Measurements from ENCODE around the gene A1BG. TPM values are rescaled to one million over a fixed set of nuclear protein-coding genes. Genes with fewer than 3 reads are reported as not detected.

Gene A1BG
- total RNA-seq, 1 experiment from 2014 or later = 47.4 TPM

DNA sequence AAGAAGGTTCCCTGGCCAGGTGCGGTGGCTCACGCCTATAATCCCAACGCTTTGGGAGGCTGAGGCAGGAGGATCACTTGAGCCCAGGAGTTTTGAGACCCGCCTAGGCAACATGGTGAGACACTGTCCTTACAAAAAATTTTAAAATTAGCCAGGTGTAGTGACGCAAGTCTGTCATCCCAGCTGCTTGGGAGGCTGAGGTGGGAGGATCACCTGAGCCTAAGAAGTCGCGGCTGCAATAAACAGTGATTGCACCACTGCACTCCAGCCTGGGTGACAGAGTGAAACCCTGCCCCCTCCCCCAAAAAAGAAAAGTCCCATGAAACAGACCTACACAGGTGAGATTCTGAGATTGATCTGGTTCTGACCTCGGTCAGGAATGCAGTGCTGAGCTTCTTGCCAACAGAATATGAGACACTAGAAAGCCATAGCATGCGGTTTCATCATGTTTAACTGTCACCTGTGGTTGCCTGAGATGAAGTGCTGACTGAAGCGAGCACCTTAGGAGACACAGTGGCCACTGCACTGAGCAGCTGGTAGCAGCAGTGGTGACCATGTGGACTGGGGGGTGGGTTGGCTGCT, 2.0 kb upstream of the A1BG start:
- TF ChIP-seq CTCF (IDR thresholded peaks at IDR 0.05) (no peak), TCF7L2 (IDR thresholded peaks at IDR 0.05; ENCODE audit: low read depth, low read length) (no peak), REST (IDR thresholded peaks at IDR 0.05; ENCODE audit: insufficient read depth in 1 of 2, low read depth in 2 of 2, low read length in 1 of 2) (no peak), SIN3A (IDR thresholded peaks at IDR 0.05; ENCODE audit: borderline replicate concordance, insufficient read depth, low read depth, low read length) (no peak), POLR2AphosphoS5 (IDR thresholded peaks at IDR 0.05; ENCODE audit: low read depth, low read length) (no peak)
- H3K4me3 ChIP-seq (ENCODE audit: low read depth in 2 of 2, low read length in 2 of 2) = no peak overlapping the region
- no TSS peak for BruUV-seq (replicated peaks)
- no peak for ATAC-seq
- POLR2A ChIA-PET = no interaction called here
- H3K4me1 ChIP-seq (ENCODE audit: control insufficient read depth, insufficient read depth, low read length) = no peaks in the 10 kb centered on the region
- CTCF ChIA-PET = no interaction called here
- no peak for DNase-seq (ENCODE audit: low read depth, low spot score)
- intact Hi-C loops (cut with micrococcal nuclease; ENCODE audit: unreplicated experiment) = no loop called here
- H3K9me3 ChIP-seq (ENCODE audit: control insufficient read depth, insufficient read depth, low read depth, low read length) = no peaks in the 10 kb centered on the region
- in situ Hi-C loops (cut with HindIII; ENCODE audit: low pct_unique_long_range_greater_than_20kb, low sequenced_read_pairs) = no loop called here
- H3K36me3 ChIP-seq (ENCODE audit: control insufficient read depth, insufficient read depth, low read length) = no peaks in the 10 kb centered on the region
- H3K27me3 ChIP-seq (ENCODE audit: control insufficient read depth, insufficient read depth, low read length) = no peaks in the 10 kb centered on the region
- no peak overlapping the region for H3K27ac ChIP-seq (ENCODE audit: low read length)

DNA sequence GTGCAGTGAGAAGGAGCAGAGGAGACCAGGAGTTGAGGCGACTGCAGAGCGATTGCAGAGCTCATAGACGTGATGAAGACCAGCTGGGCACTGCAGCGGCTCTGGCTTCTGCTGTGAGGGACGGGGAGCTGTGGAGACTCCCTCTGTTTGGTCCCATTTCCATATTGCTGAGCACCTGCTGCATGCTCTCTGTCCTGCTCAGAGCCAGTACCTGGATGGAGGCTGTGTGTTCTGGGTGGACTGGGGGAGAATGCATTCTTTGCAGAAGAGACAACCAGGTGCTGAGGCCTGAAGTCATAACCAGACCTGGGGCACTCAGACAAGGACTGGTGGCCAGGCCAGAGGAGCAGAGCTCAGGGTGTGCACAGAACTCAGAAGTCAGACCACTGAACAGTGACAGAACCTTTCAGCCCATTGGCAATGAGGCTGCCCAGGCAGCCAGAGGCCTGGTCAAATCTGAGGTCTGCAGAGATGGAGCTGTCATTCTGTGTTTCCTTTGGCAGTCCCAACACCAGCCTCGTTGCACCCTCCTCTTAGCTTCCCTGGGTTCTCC, 1.3 kb upstream of the A1BG start:
- Histone ChIP-seq H3K4me1 (ENCODE audit: control insufficient read depth, insufficient read depth, low read length) (no peaks in the 10 kb centered on the region), H3K27ac (ENCODE audit: low read length) (no peak overlapping the region), H3K4me3 (ENCODE audit: low read depth in 2 of 2, low read length in 2 of 2) (no peak overlapping the region), H3K9me3 (ENCODE audit: control insufficient read depth, insufficient read depth, low read depth, low read length) (no peaks in the 10 kb centered on the region), H3K27me3 (ENCODE audit: control insufficient read depth, insufficient read depth, low read length) (no peaks in the 10 kb centered on the region), H3K36me3 (ENCODE audit: control insufficient read depth, insufficient read depth, low read length) (no peaks in the 10 kb centered on the region)
- no peak for TF ChIP-seq CTCF (IDR thresholded peaks at IDR 0.05)
- no peak for TF ChIP-seq SIN3A (IDR thresholded peaks at IDR 0.05; ENCODE audit: borderline replicate concordance, insufficient read depth, low read depth, low read length)
- no peak for TF ChIP-seq POLR2AphosphoS5 (IDR thresholded peaks at IDR 0.05; ENCODE audit: low read depth, low read length)
- TF ChIP-seq REST (IDR thresholded peaks at IDR 0.05; ENCODE audit: insufficient read depth in 1 of 2, low read depth in 2 of 2, low read length in 1 of 2) = no peak
- no peak for TF ChIP-seq TCF7L2 (IDR thresholded peaks at IDR 0.05; ENCODE audit: low read depth, low read length)
- intact Hi-C loops (cut with micrococcal nuclease; ENCODE audit: unreplicated experiment) (no loop called here), in situ Hi-C loops (cut with HindIII; ENCODE audit: low pct_unique_long_range_greater_than_20kb, low sequenced_read_pairs) (no loop called here)
- ChIA-PET CTCF (no interaction called here), POLR2A (no interaction called here)
- DNase-seq (ENCODE audit: low read depth, low spot score) (no peak), ATAC-seq (no peak)
- TSS peak; percentile 64 for BruUV-seq (replicated peaks)

All from Panc1 (cell line).